HepG2 (cell line): Measurements from ENCODE around the gene DLX6. TPM values are rescaled to one million over a fixed set of nuclear protein-coding genes. Genes with fewer than 3 reads are reported as not detected.
A peak's percentile ranks its signal among the peaks of the same experiment; 100 is the strongest.

ENCODE experiments used
- ATAC-seq: fragments of 200-7000 bp; cut with Tn5 transposase; 3 replicates; pipeline ENCODE4 v1.9.1; 2020; ENCODE audit warnings: mild to moderate bottlenecking, moderate library complexity
- BruUV-seq: library from RNA; stranded (reverse); fragments of 400-500 nt; replicated peaks from 2 replicates; lab custom pipeline; 2021; lab: Mats Ljungman, UMichigan
- CTCF ChIA-PET: fragments of 300-600 bp; formaldehyde crosslinking; extraction: SDS; loops from one replicate; lab custom pipeline; 2021; ENCODE audit warnings: low total read pairs, inconsistent platforms, low intra/inter-chr PET ratio; lab: Yijun Ruan, JAX
- POLR2A ChIA-PET: fragments of 350-600 bp; sonication (Branson Sonifier 250); formaldehyde crosslinking; loops from one replicate; lab custom pipeline; 2020; ENCODE audit warnings: antibody characterized with exemption, inconsistent platforms; lab: Yijun Ruan, JAX
- DNase-seq: peaks from one replicate; pipeline ENCODE4 v3.0.0-alpha.2; 2015; ENCODE audit warnings: low spot score
- FAIRE-seq: peaks from 3 replicates; lab custom pipeline; 2011; peaks lifted over from hg19 to GRCh38; lab: Jason Lieb, UNC
- H2AFZ ChIP-seq: one replicate; pipeline ENCODE4 v1.6.1; 2011; ENCODE audit warnings: low read length, inconsistent platforms
- H3K27ac ChIP-seq: fragments of 300-600 bp; 3 replicates; pipeline ENCODE4 v1.8.0; 2011; ENCODE audit warnings: mixed run types, mild to moderate bottlenecking, mixed read lengths, low read length, inconsistent platforms; ENCODE audit not compliant: insufficient read depth; ENCODE audit errors: extremely low read length
- H3K27me3 ChIP-seq, 2 experiments: fragments of 200-600 bp in 1 of 2; 2 replicates in 1 of 2; 3 replicates in 1 of 2; pipeline versions ENCODE4 v1.6.0 to v1.8.0; 2011; ENCODE audit warnings: low read length in 2 of 2, mild to moderate bottlenecking in 2 of 2, moderate library complexity in 2 of 2, inconsistent platforms in 1 of 2; ENCODE audit not compliant: insufficient read depth in 2 of 2, control insufficient read depth in 1 of 2
- H3K36me3 ChIP-seq, 2 experiments: fragments of 200-600 bp in 1 of 2; replicated peaks in 1 of 2; 2 replicates in 1 of 2; 3 replicates in 1 of 2; pipeline versions ENCODE4 v1.5.1 to v1.8.0; 2011; ENCODE audit warnings: low read length in 2 of 2, inconsistent platforms in 1 of 2; ENCODE audit not compliant: insufficient read depth in 2 of 2, control insufficient read depth in 1 of 2
- H3K4me1 ChIP-seq: 2 replicates; pipeline ENCODE4 v1.5.1; 2012; ENCODE audit warnings: low read length, inconsistent platforms; ENCODE audit not compliant: insufficient read depth
- H3K4me2 ChIP-seq: 2 replicates; pipeline ENCODE4 v1.6.0; 2011; ENCODE audit warnings: low read depth, low read length, inconsistent platforms
- H3K4me3 ChIP-seq, 3 experiments: fragments of 200-600 bp in 1 of 3; sonication (generic), shearing (Covaris generic) in 1 of 3; replicated peaks in 1 of 3; 2 replicates each; pipeline ENCODE4 v1.5.1; 2011 to 2016; ENCODE audit warnings: low read length in 3 of 3, inconsistent platforms in 2 of 3, low read depth in 2 of 3, mild to moderate bottlenecking in 2 of 3, control low read depth in 1 of 3, mixed read lengths in 1 of 3; ENCODE audit not compliant: insufficient read depth in 1 of 3
- H3K79me2 ChIP-seq: one replicate; pipeline ENCODE4 v1.6.1; 2011; ENCODE audit warnings: low read length, inconsistent platforms; ENCODE audit not compliant: insufficient read depth
- H3K9ac ChIP-seq: 2 replicates; pipeline ENCODE4 v1.6.0; 2011; ENCODE audit warnings: mild to moderate bottlenecking, low read depth, low read length, inconsistent platforms; ENCODE audit not compliant: insufficient read depth
- H3K9me3 ChIP-seq: 2 replicates; pipeline ENCODE4 v1.5.1; 2012; ENCODE audit warnings: mild to moderate bottlenecking, low read length
- H4K20me1 ChIP-seq: 2 replicates; pipeline ENCODE4 v1.6.0; 2011; ENCODE audit warnings: inconsistent platforms, mild to moderate bottlenecking, low read length, moderate library complexity; ENCODE audit not compliant: insufficient read depth
- ATF5 ChIP-seq: sonication (generic); formaldehyde crosslinking; IDR thresholded peaks from 2 replicates; pipeline ENCODE4 v1.4.0; 2020; ENCODE audit warnings: mild to moderate bottlenecking, low read depth, missing genetic modification reagents
- ATM ChIP-seq: fragments of 450-650 bp; IDR thresholded peaks from 2 replicates; pipeline ENCODE4 v1.7.1; 2017; ENCODE audit warnings: mild to moderate bottlenecking, borderline replicate concordance
- BORCS8-MEF2B ChIP-seq: sonication (generic); formaldehyde crosslinking; IDR thresholded peaks from 2 replicates; pipeline ENCODE4 v1.8.0; 2022; ENCODE audit warnings: mild to moderate bottlenecking, missing genetic modification reagents
- CREB3 ChIP-seq: sonication (generic); formaldehyde crosslinking; IDR thresholded peaks from 2 replicates; pipeline ENCODE4 v1.5.0; 2020; ENCODE audit warnings: missing genetic modification reagents
- EED ChIP-seq: sonication (generic); formaldehyde crosslinking; IDR thresholded peaks from 2 replicates; pipeline ENCODE4 v1.5.0; 2020; ENCODE audit warnings: mild to moderate bottlenecking, missing genetic modification reagents
- IRF9 ChIP-seq: sonication (generic); formaldehyde crosslinking; IDR thresholded peaks from 2 replicates; pipeline ENCODE4 v1.8.0; 2022; ENCODE audit warnings: missing genetic modification reagents, mild to moderate bottlenecking, borderline replicate concordance
- MXD1 ChIP-seq: sonication (generic); formaldehyde crosslinking; IDR thresholded peaks from 2 replicates; pipeline ENCODE4 v1.4.0; 2020; ENCODE audit warnings: mild to moderate bottlenecking, missing genetic modification reagents
- PATZ1 ChIP-seq: sonication (generic); formaldehyde crosslinking; IDR thresholded peaks from 2 replicates; pipeline ENCODE4 v1.4.0; 2020; ENCODE audit warnings: missing genetic modification reagents
- ZBTB8A ChIP-seq: sonication (generic); formaldehyde crosslinking; IDR thresholded peaks from 2 replicates; pipeline ENCODE4 v1.4.0; 2020; ENCODE audit warnings: mild to moderate bottlenecking, low read depth, missing genetic modification reagents, borderline replicate concordance
- ZFX ChIP-seq: sonication (generic); formaldehyde crosslinking; IDR thresholded peaks from 2 replicates; pipeline ENCODE4 v1.4.0; 2020; ENCODE audit warnings: mild to moderate bottlenecking, low read depth, missing genetic modification reagents, moderate library complexity
- ZNF251 ChIP-seq: sonication (generic); formaldehyde crosslinking; IDR thresholded peaks from 2 replicates; pipeline ENCODE4 v1.9.0; 2021; ENCODE audit warnings: mild to moderate bottlenecking, missing genetic modification reagents
- ZNF263 ChIP-seq: sonication (generic); formaldehyde crosslinking; IDR thresholded peaks from 2 replicates; pipeline ENCODE4 v1.4.0; 2020; ENCODE audit warnings: missing genetic modification reagents
- WGBS: methylation state at CpG from one replicate; pipeline ENCODE4 v1.1.6; 2017; ENCODE audit warnings: low lambda C conversion rate; 5-methylcytosine and 5-hydroxymethylcytosine counted together
- in situ Hi-C: cut with HindIII; loops from 2 replicates; pipeline ENCODE4 v1.10.0; 2017; ENCODE audit warnings: low pct_unique_long_range_greater_than_20kb; ENCODE audit not compliant: extremely low pct_ligation_motif_present
- intact Hi-C: fragments of 100-400 bp; cut with micrococcal nuclease; formaldehyde crosslinking; loops from one replicate; pipeline ENCODE4 v1.10.0; 2022; ENCODE audit not compliant: unreplicated experiment
- polyA plus RNA-seq, 8 experiments: library from polyadenylated mRNA; depleted of rRNA in 3 of 8; stranded (reverse) in 7 of 8; unstranded in 1 of 8; fragments of >200 nt; fragmentation: Illumina TruSeq in 4 of 8; extraction: Trizol in 4 of 8; gene quantifications; 2 replicates each; pipeline versions ENCODE4 v1.2.1 to v1.2.3, GENCODE V29; 2011 to 2016; ENCODE audit warnings: low read depth in 4 of 8, missing spikeins in 1 of 8, mixed read lengths in 1 of 8; ENCODE audit not compliant: insufficient read depth in 1 of 8
- total RNA-seq, 5 experiments: library from RNA; depleted of rRNA; stranded (reverse); fragments of >200 nt; fragmentation: Illumina TruSeq; extraction: Trizol; gene quantifications; 2 replicates each; pipeline ENCODE4 v1.2.3, GENCODE V29; 2016; ENCODE audit warnings: low read depth in 1 of 5

The DLX6 gene
- total and polyA plus RNA-seq, 2 of the 13 experiments (the other 11 are each of a cell fraction or from before 2014, with no cell fraction given) = 3.5 to 5.5 TPM

GRCh38 chr7:97014145-97014750, 8.9 kb downstream of the DLX6 start:
- no peak overlapping the region for H3K27ac ChIP-seq
- H3K4me2 ChIP-seq = no peak overlapping the region
- no peak overlapping the region for H3K4me3 ChIP-seq
- intact Hi-C loops = no loop called here
- H3K79me2 ChIP-seq = no peaks in the 10 kb centered on the region
- no TSS peak for BruUV-seq
- no peak for DNase-seq
- H3K36me3 ChIP-seq = peaks cover 4 to 8% of the 10 kb centered on the region in 2 experiments; a peak in 4 of 5 replicates
- in situ Hi-C loops = loop anchor here (25.0 kb wide), 1 partner anchor 702 kb away; the partner anchor contains the start of gene SLC25A13
- H2AFZ ChIP-seq = no peak overlapping the region
- 94% methylated on average over 5 of the region's 5 CpGs for WGBS
- H3K9me3 ChIP-seq = no peaks in the 10 kb centered on the region
- no peaks in the 10 kb centered on the region for H3K27me3 ChIP-seq
- TF ChIP-seq ZFX (CRISPR knock-in tag) (no peak), IRF9 (no peak), BORCS8-MEF2B (no peak), EED (CRISPR knock-in tag) (no peak), ZBTB8A (no peak)
- H4K20me1 ChIP-seq = no peaks in the 10 kb centered on the region
- ChIA-PET CTCF (no interaction called here), POLR2A (interaction anchor here (0.7 to 6.6 kb wide), 2 partner anchors 8 to 702 kb away, joined by 3 to 163 read pairs; partner anchors contain the start of gene DLX6)
- H3K9ac ChIP-seq = no peak overlapping the region
- H3K4me1 ChIP-seq = peaks cover 26% of the 10 kb centered on the region
- no peak for ATAC-seq
- no peak for FAIRE-seq

- no TSS peak for BruUV-seq
- ChIA-PET POLR2A (interaction anchor here (0.8 to 6.6 kb wide), 3 partner anchors 9 to 589 kb away, joined by 3 to 163 read pairs (median 3); partner anchors contain the start of gene DLX6), CTCF (no interaction called here)
- H3K9me3 ChIP-seq = no peaks in the 10 kb centered on the region
- peak overlapping the region; percentile 94; the same call in 1 of the 2 replicates for H3K4me2 ChIP-seq
- H2AFZ ChIP-seq = no peak overlapping the region
- 60% methylated on average over 3 of the region's 3 CpGs for WGBS
- H4K20me1 ChIP-seq = no peaks in the 10 kb centered on the region
- intact Hi-C loops = loop anchor here (5.0 kb wide), 2 partner anchors 63 to 308 kb away; partner anchors contain the start of gene SEM1
- H3K4me1 ChIP-seq = peaks cover 26% of the 10 kb centered on the region
- no peak overlapping the region for H3K9ac ChIP-seq
- FAIRE-seq = no peak
- ATAC-seq = no peak
- no peaks in the 10 kb centered on the region for H3K79me2 ChIP-seq
- DNase-seq = no peak
- H3K4me3 ChIP-seq = no peak overlapping the region; a peak in 1 of 6 replicates
- in situ Hi-C loops = loop anchor here (25.0 kb wide), 1 partner anchor 703 kb away; the partner anchor contains the start of gene SLC25A13
- no peak overlapping the region for H3K27ac ChIP-seq
- no peaks in the 10 kb centered on the region for H3K27me3 ChIP-seq
- peaks cover 0 to 1% of the 10 kb centered on the region in 2 experiments; a peak in 2 of 5 replicates for H3K36me3 ChIP-seq
- TF ChIP-seq ATF5 (CRISPR knock-in tag) (no peak), CREB3 (CRISPR knock-in tag) (no peak), MXD1 (CRISPR knock-in tag) (no peak), ZNF263 (CRISPR knock-in tag) (peak; percentile 61; the same call in 1 of the 2 replicates), PATZ1 (no peak), ATM (no peak), ZNF251 (CRISPR knock-in tag) (no peak)
Measured at GRCh38 chr7:97015279-97015678, 9.9 kb downstream of the DLX6 start.
